K562 (cell line): ENCODE measurements around the gene DOCK1. TPM values are rescaled to one million over a fixed set of nuclear protein-coding genes. Genes with fewer than 3 reads are reported as not detected.

Experiments used
- ATAC-seq: fragments of 200-7000 bp; cut with Tn5 transposase; 3 replicates; pipeline ENCODE4 v1.9.1; 2020; ENCODE audit warnings: moderate library complexity
- BruUV-seq: library from RNA; stranded (reverse); fragments of 400-500 nt; replicated peaks from 2 replicates; lab custom pipeline; 2021; lab: Mats Ljungman, UMichigan
- CTCF ChIA-PET: fragments of 300-600 bp; formaldehyde crosslinking; extraction: SDS; loops from one replicate; lab custom pipeline; 2021; ENCODE audit warnings: low intra/inter-chr PET ratio; lab: Yijun Ruan, JAX
- POLR2A ChIA-PET: fragments of 300-600, 350-650 bp; sonication (Branson Sonifier 250); formaldehyde crosslinking; extraction: SDS; loops from one replicate; lab custom pipeline; 2021; ENCODE audit warnings: antibody characterized with exemption, inconsistent platforms; lab: Yijun Ruan, JAX
- DNase-seq, 4 experiments: peaks; one replicate each; pipeline versions ENCODE4 v3.0.0 to v3.0.0-alpha.2; 2011 to 2018; ENCODE audit warnings: low spot score in 3 of 4, mixed read lengths in 3 of 4; ENCODE audit errors: extremely low read depth in 1 of 4
- FAIRE-seq: peaks from 2 replicates; lab custom pipeline; 2011; peaks lifted over from hg19 to GRCh38; lab: Jason Lieb, UNC
- H2AFZ ChIP-seq: 2 replicates; pipeline ENCODE4 v1.6.0; 2011; ENCODE audit warnings: low read depth, low read length, control low read depth, inconsistent platforms
- H3K27ac ChIP-seq: fragments of 200-600 bp; 3 replicates; pipeline ENCODE4 v1.8.0; 2011; ENCODE audit warnings: low read depth, mild to moderate bottlenecking, control low read depth, inconsistent platforms, low read length, moderate library complexity, mixed read lengths; ENCODE audit errors: extremely low read depth
- H3K27me3 ChIP-seq, 2 experiments: fragments of 300-600 bp in 1 of 2; 2 replicates in 1 of 2; 3 replicates in 1 of 2; pipeline versions ENCODE4 v1.6.0 to v1.8.0; 2011; ENCODE audit warnings: inconsistent platforms in 2 of 2, low read length in 2 of 2, mild to moderate bottlenecking in 1 of 2, mixed read lengths in 1 of 2, moderate library complexity in 1 of 2; ENCODE audit not compliant: control insufficient read depth in 2 of 2, insufficient read depth in 2 of 2
- H3K36me3 ChIP-seq: fragments of 300-600 bp; 3 replicates; pipeline ENCODE4 v1.8.0; 2011; ENCODE audit warnings: mild to moderate bottlenecking, low read length, inconsistent platforms; ENCODE audit not compliant: control insufficient read depth, insufficient read depth
- H3K4me1 ChIP-seq, 2 experiments: fragments of 200-600 bp in 1 of 2; replicated peaks in 1 of 2; 2 replicates in 1 of 2; 3 replicates in 1 of 2; pipeline versions ENCODE4 v1.5.1 to v1.8.0; 2011; ENCODE audit warnings: inconsistent platforms in 2 of 2, low read length in 2 of 2, mild to moderate bottlenecking in 1 of 2, mixed read lengths in 1 of 2, moderate library complexity in 1 of 2; ENCODE audit not compliant: control insufficient read depth in 2 of 2, insufficient read depth in 2 of 2
- H3K4me2 ChIP-seq: 2 replicates; pipeline ENCODE4 v1.6.1; 2011; ENCODE audit warnings: low read length, control low read depth, inconsistent platforms, mixed read lengths; ENCODE audit not compliant: insufficient read depth
- H3K4me3 ChIP-seq: fragments of 200-600 bp; sonication (generic), shearing (Covaris generic); 2 replicates; pipeline ENCODE4 v1.5.1; 2016; ENCODE audit warnings: control low read depth, inconsistent platforms
- H3K79me2 ChIP-seq: fragments of 200-600 bp; 3 replicates; pipeline ENCODE4 v1.8.0; 2011; ENCODE audit warnings: low read length, inconsistent platforms; ENCODE audit not compliant: control insufficient read depth, insufficient read depth
- H3K9ac ChIP-seq, 2 experiments: 2 replicates each; pipeline versions ENCODE4 v1.6.0 to v1.6.1; 2011; ENCODE audit warnings: low read depth in 2 of 2, low read length in 2 of 2, control low read depth in 1 of 2, inconsistent platforms in 1 of 2, mild to moderate bottlenecking in 1 of 2, mixed read lengths in 1 of 2; ENCODE audit not compliant: insufficient read depth in 1 of 2
- H3K9me1 ChIP-seq: one replicate; pipeline ENCODE4 v1.6.0; 2011; ENCODE audit warnings: inconsistent platforms, mild to moderate bottlenecking, low read length, moderate library complexity; ENCODE audit not compliant: control insufficient read depth, insufficient read depth
- H3K9me3 ChIP-seq: replicated peaks from 2 replicates; pipeline ENCODE4 v1.5.1; 2011; ENCODE audit warnings: low read depth, low read length, inconsistent platforms; ENCODE audit not compliant: control insufficient read depth, insufficient read depth
- H4K20me1 ChIP-seq: replicated peaks from 2 replicates; pipeline ENCODE4 v1.6.1; 2011; ENCODE audit warnings: low read length, inconsistent platforms, mixed read lengths; ENCODE audit not compliant: control insufficient read depth, insufficient read depth
- NEUROD1 ChIP-seq: fragments of 150-350 bp; IDR thresholded peaks from 2 replicates; pipeline ENCODE4 v1.6.1; 2014; ENCODE audit warnings: borderline replicate concordance, low read length, low read depth; ENCODE audit not compliant: partially characterized antibody
- WGBS: fragments of 100-300 bp; shearing (Covaris generic); methylation state at CpG from one replicate; pipeline ENCODE4 v1.1.6; 2016; ENCODE audit warnings: low coverage, mixed read lengths; ENCODE audit not compliant: insufficient coverage; ENCODE audit errors: missing lambda C conversion rate; 5-methylcytosine and 5-hydroxymethylcytosine counted together
- in situ Hi-C: fragments of 300-500 bp; cut with MboI; formaldehyde crosslinking; loops from 4 replicates; pipeline ENCODE4 v1.15.0; 2018; ENCODE audit warnings: inconsistent platforms, mixed read lengths
- intact Hi-C: fragments of 100-400 bp; cut with micrococcal nuclease; formaldehyde crosslinking; loops from 2 replicates; pipeline ENCODE4 v1.14.2; 2022
- polyA plus RNA-seq, 8 experiments: library from polyadenylated mRNA; depleted of rRNA in 4 of 8; stranded (reverse) in 5 of 8; unstranded in 3 of 8; fragments of >200 nt; fragmentation: Nextera tagmentation in 2 of 8; fragmentation: Illumina TruSeq in 1 of 8; extraction: Ambion mirVana in 2 of 8; extraction: Trizol in 1 of 8; gene quantifications; 2 replicates each; pipeline versions ENCODE4 v1.2.1 to v1.2.3, GENCODE V29; 2011 to 2014; ENCODE audit warnings: inconsistent platforms in 1 of 8, missing spikeins in 1 of 8
- total RNA-seq, 7 experiments: library from RNA; depleted of rRNA in 6 of 7; stranded (reverse); fragments of >200 nt in 6 of 7; fragmentation: Illumina TruSeq in 2 of 7; extraction: Trizol in 2 of 7; gene quantifications; 2 replicates each; pipeline versions ENCODE4 v1.2.1 to v1.2.3, GENCODE V29; 2011 to 2021; ENCODE audit warnings: low replicate concordance in 1 of 7
- TF ChIP-seq, protein P1 (sequence below), 3 experiments: fragments of 200-800 bp in 1 of 3; sonication (Bioruptor generic) in 1 of 3; sonication (generic) in 1 of 3; formaldehyde crosslinking in 1 of 3; IDR thresholded peaks; 2 replicates each; pipeline versions ENCODE4 v1.6.1 to v1.8.0; 2016 to 2022; ENCODE audit warnings: mild to moderate bottlenecking in 2 of 3, missing compliant biosample characterization in 2 of 3, missing genetic modification characterization in 2 of 3, missing genetic modification reagents in 1 of 3
- TF ChIP-seq, protein P2 (sequence below): fragments of 250-450 bp; sonication (Bioruptor Pico); IDR thresholded peaks from 2 replicates; pipeline ENCODE4 v1.5.0; 2021

DOCK1 gene
- total and polyA plus RNA-seq, 9 of the 15 experiments (the other 6 are each of a cell fraction or from before 2014, with no cell fraction given), result 0.31 TPM; not detected in 8

DNA sequence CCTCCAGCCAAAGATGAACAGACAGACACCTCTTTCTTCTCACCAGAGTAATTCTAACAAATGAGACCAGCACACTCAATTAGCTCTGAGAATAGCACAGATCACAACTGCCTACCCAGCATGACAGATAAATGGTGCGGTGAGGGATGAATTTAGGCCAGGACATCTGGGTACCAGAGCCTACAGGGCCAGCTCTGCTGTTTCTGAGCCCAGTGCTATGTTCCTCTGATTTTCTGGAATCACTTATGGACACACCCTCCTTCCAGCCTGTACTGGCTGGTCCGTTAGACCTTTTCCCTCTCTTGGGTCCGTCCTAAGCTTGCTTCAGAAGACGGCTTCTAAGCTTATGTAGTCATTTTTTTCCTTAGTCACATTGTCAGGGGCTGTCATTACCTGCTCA is 217.6 kb downstream of the DOCK1 start:
- Histone ChIP-seq H3K27ac (no peak overlapping the region), H3K9ac (no peak overlapping the region)
- TF ChIP-seq, protein P1, sequence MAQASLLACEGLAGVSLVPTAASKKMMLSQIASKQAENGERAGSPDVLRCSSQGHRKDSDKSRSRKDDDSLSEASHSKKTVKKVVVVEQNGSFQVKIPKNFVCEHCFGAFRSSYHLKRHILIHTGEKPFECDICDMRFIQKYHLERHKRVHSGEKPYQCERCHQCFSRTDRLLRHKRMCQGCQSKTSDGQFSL (CRISPR knock-in tag; IDR thresholded peaks at IDR 0.05), result no peak
- TF ChIP-seq, protein P1 (tag; IDR thresholded peaks at IDR 0.05), result no peak
- TF ChIP-seq, protein P2, sequence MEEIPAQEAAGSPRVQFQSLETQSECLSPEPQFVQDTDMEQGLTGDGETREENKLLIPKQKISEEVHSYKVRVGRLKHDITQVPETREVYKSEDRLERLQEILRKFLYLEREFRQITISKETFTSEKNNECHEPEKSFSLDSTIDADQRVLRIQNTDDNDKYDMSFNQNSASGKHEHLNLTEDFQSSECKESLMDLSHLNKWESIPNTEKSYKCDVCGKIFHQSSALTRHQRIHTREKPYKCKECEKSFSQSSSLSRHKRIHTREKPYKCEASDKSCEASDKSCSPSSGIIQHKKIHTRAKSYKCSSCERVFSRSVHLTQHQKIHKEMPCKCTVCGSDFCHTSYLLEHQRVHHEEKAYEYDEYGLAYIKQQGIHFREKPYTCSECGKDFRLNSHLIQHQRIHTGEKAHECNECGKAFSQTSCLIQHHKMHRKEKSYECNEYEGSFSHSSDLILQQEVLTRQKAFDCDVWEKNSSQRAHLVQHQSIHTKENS (CRISPR knock-in tag), result no peak
- TF ChIP-seq NEUROD1, result no peak
- TF ChIP-seq, all 486 proteins: peak for 0
- Histone ChIP-seq H3K4me2 (no peak overlapping the region), H3K27me3 (no peaks in the 10 kb centered on the region), H3K4me3 (no peak overlapping the region), H3K36me3 (no peaks in the 10 kb centered on the region), H3K9me3 (no peaks in the 10 kb centered on the region), H3K4me1 (no peaks in the 10 kb centered on the region), H3K79me2 (no peaks in the 10 kb centered on the region), H4K20me1 (no peaks in the 10 kb centered on the region), H3K9me1 (no peaks in the 10 kb centered on the region), H2AFZ (no peak overlapping the region)
- no peak for DNase-seq
- no peak for FAIRE-seq
- ChIA-PET CTCF (no interaction called here), POLR2A (no interaction called here)
- BruUV-seq, result no TSS peak
- 0% methylated on average over 2 of the region's 4 CpGs for WGBS
- in situ Hi-C loops (no loop called here), intact Hi-C loops (no loop called here)
- ATAC-seq, result no peak
